ENCODE data around the gene GTF2H2.
"Not testable (repeated sequence)": the region's sequence is repeated elsewhere in the genome, so short reads cannot be mapped to it uniquely, and the experiment has no call there.

The GTF2H2 gene

DNA sequence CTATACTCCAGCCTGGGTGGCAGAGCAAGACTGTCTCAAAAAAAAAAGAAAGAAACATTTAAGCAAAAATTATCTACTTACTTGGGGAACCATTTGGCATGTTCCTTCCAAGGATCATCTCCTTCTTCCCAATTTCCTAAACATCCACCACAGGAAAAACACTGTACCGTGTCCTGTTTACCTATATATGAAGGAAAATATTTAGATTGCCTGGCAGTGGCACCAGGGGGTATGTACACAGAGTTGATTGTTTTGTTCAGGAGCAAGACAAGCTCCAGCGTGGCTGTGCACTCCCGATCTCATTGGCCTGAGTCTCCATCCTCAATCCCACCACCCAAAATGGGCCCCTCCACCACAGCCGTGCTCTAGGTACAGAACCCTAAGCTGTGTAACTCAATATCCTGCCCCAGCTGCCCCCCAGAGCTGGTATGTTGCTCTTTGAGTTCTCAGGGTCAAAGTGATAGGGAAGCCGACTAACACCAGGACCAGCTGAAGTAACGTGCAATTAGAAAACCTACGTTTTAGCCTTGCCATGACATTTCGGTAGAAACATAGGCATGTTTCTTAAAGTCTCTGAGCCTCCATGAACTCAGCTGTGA is 56.2 kb downstream of the GTF2H2 start:
- no peak for DNase-seq

DNA sequence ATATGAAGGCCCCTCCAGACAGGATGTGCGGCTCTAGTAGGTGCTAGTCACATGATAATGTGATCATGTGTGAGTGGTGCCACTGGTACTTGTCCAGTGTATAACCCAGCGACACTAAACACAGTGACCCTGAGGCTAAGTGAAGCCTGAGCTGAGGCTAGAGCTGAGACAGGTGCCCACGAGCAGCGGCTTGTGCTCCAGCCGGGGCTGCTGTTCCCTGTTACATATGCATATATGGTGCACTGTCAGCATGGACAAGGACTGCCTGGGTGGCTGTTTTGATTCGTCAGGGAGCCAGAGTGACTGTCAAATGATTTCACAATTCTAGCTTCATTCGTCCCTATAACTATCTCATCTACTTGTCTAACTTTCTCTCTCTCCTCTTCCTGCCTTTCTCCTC is 60.5 kb downstream of the GTF2H2 start:
- DNase-seq, result not testable (repeated sequence)
